ENCODE data around the gene NEDD4L. TPM values are rescaled to one million over a fixed set of nuclear protein-coding genes. Genes with fewer than 3 reads are reported as not detected.

Gene NEDD4L
- total RNA-seq, 4 donors from 2014 or later, result 44.0 to 104 (median 59.6) TPM

GRCh38 chr18:58354791-58355190 is 310.8 kb downstream of the NEDD4L start:
- 91% methylated on average over 10 of the region's 10 CpGs for WGBS
- no peaks in the 10 kb centered on the region for H3K9me3 ChIP-seq
- H3K27ac ChIP-seq, result no peak overlapping the region
- no peak overlapping the region for H3K4me3 ChIP-seq
- H3K36me3 ChIP-seq, result peaks cover 11% of the 10 kb centered on the region
- TF ChIP-seq EP300 (IDR thresholded peaks at IDR 0.05) (no peak), CTCF (IDR thresholded peaks at IDR 0.05) (no peak), POLR2A (IDR thresholded peaks at IDR 0.05) (no peak), POLR2AphosphoS5 (IDR thresholded peaks at IDR 0.05) (no peak)
- DNase-seq (ENCODE audit: low spot score in 2 of 2), result no peak
- no peaks in the 10 kb centered on the region for H3K4me1 ChIP-seq
- H3K27me3 ChIP-seq, result no peaks in the 10 kb centered on the region

GRCh38 chr18:58355243-58355642 is 311.2 kb downstream of the NEDD4L start:
- H3K36me3 ChIP-seq, result peaks cover 11% of the 10 kb centered on the region
- H3K27ac ChIP-seq, result no peak overlapping the region
- no peaks in the 10 kb centered on the region for H3K9me3 ChIP-seq
- no peak for TF ChIP-seq CTCF (IDR thresholded peaks at IDR 0.05)
- no peak for TF ChIP-seq POLR2A (IDR thresholded peaks at IDR 0.05)
- TF ChIP-seq EP300 (IDR thresholded peaks at IDR 0.05), result no peak
- TF ChIP-seq POLR2AphosphoS5 (IDR thresholded peaks at IDR 0.05), result no peak
- no peak for DNase-seq (ENCODE audit: low spot score in 2 of 2)
- H3K4me3 ChIP-seq, result no peak overlapping the region
- no peaks in the 10 kb centered on the region for H3K4me1 ChIP-seq
- WGBS, result 94% methylated on average over 8 of the region's 8 CpGs
- no peaks in the 10 kb centered on the region for H3K27me3 ChIP-seq

- DNase-seq (ENCODE audit: low spot score in 2 of 2), result no peak
- Histone ChIP-seq H3K4me3 (no peak overlapping the region), H3K36me3 (no peaks in the 10 kb centered on the region), H3K27me3 (no peaks in the 10 kb centered on the region), H3K27ac (no peak overlapping the region), H3K4me1 (no peaks in the 10 kb centered on the region), H3K9me3 (no peaks in the 10 kb centered on the region)
- 94% methylated on average over 3 of the region's 3 CpGs for WGBS
- no peak for TF ChIP-seq POLR2A (IDR thresholded peaks at IDR 0.05)
- no peak for TF ChIP-seq EP300 (IDR thresholded peaks at IDR 0.05)
- no peak for TF ChIP-seq POLR2AphosphoS5 (IDR thresholded peaks at IDR 0.05)
- no peak for TF ChIP-seq CTCF (IDR thresholded peaks at IDR 0.05)
These were observed 315.2 kb downstream of the NEDD4L start for GRCh38 chr18:58359218-58359617.

GRCh38 chr18:58359620-58360019 is 315.6 kb downstream of the NEDD4L start:
- Histone ChIP-seq H3K4me3 (no peak overlapping the region), H3K36me3 (no peaks in the 10 kb centered on the region), H3K27ac (no peak overlapping the region), H3K4me1 (no peaks in the 10 kb centered on the region), H3K9me3 (no peaks in the 10 kb centered on the region), H3K27me3 (no peaks in the 10 kb centered on the region)
- DNase-seq (ENCODE audit: low spot score in 2 of 2), result no peak
- WGBS, result 100% methylated on average over 1 of the region's 1 CpG
- no peak for TF ChIP-seq CTCF (IDR thresholded peaks at IDR 0.05)
- TF ChIP-seq POLR2A (IDR thresholded peaks at IDR 0.05), result no peak
- no peak for TF ChIP-seq POLR2AphosphoS5 (IDR thresholded peaks at IDR 0.05)
- TF ChIP-seq EP300 (IDR thresholded peaks at IDR 0.05), result no peak

GRCh38 chr18:58360324-58360723 is 316.3 kb downstream of the NEDD4L start:
- H3K9me3 ChIP-seq, result no peaks in the 10 kb centered on the region
- H3K36me3 ChIP-seq, result peaks cover 3% of the 10 kb centered on the region
- no peak for DNase-seq (ENCODE audit: low spot score in 2 of 2)
- WGBS, result 90% methylated on average over 2 of the region's 2 CpGs
- H3K27ac ChIP-seq, result no peak overlapping the region
- no peaks in the 10 kb centered on the region for H3K4me1 ChIP-seq
- TF ChIP-seq POLR2A (IDR thresholded peaks at IDR 0.05), result no peak
- TF ChIP-seq CTCF (IDR thresholded peaks at IDR 0.05), result no peak
- no peak for TF ChIP-seq EP300 (IDR thresholded peaks at IDR 0.05)
- no peak for TF ChIP-seq POLR2AphosphoS5 (IDR thresholded peaks at IDR 0.05)
- H3K27me3 ChIP-seq, result no peaks in the 10 kb centered on the region
- H3K4me3 ChIP-seq, result no peak overlapping the region
